Caco-2 (cell line): ENCODE measurements around the gene SLC27A4. TPM values are rescaled to one million over a fixed set of nuclear protein-coding genes. Genes with fewer than 3 reads are reported as not detected.

Source experiments
- BruUV-seq: library from RNA; stranded (reverse); fragments of 400-500 nt; replicated peaks from 2 replicates; lab custom pipeline; 2021; lab: Mats Ljungman, UMichigan
- CTCF ChIA-PET: fragments of 300-600 bp; sonication (Branson Sonifier 250); formaldehyde crosslinking; loops from one replicate; lab custom pipeline; 2022; ENCODE audit warnings: antibody characterized with exemption; lab: Charles Lee
- POLR2A ChIA-PET: fragments of 300-600 bp; sonication (Branson Sonifier 250); formaldehyde crosslinking; loops from one replicate; lab custom pipeline; 2022; ENCODE audit warnings: antibody characterized with exemption; lab: Charles Lee
- DNase-seq, 2 experiments: peaks; one replicate each; pipeline versions ENCODE4 v3.0.0 to v3.0.0-alpha.2; 2020 to 2022
- H3K27me3 ChIP-seq: replicated peaks from 2 replicates; pipeline ENCODE4 v1.6.0; 2011; ENCODE audit warnings: low read length; ENCODE audit not compliant: control insufficient read depth, insufficient read depth
- H3K36me3 ChIP-seq: 2 replicates; pipeline ENCODE4 v1.5.1; 2011; ENCODE audit warnings: low read length; ENCODE audit not compliant: control insufficient read depth, insufficient read depth
- H3K4me1 ChIP-seq: fragments of 250-450 bp; sonication (Bioruptor Pico); 2 replicates; pipeline ENCODE4 v1.5.1; 2020; ENCODE audit warnings: mild to moderate bottlenecking
- H3K4me3 ChIP-seq: 2 replicates; pipeline ENCODE4 v1.5.1; 2011; ENCODE audit warnings: low read depth, mild to moderate bottlenecking, control low read depth, low read length
- H3K9me3 ChIP-seq: fragments of 250-450 bp; sonication (Bioruptor Pico); 2 replicates; pipeline ENCODE4 v1.5.1; 2020; ENCODE audit warnings: mild to moderate bottlenecking, moderate library complexity
- H3K27ac Mint-ChIP-seq: one replicate; pipeline ENCODE4 v1.8.0; 2022; ENCODE audit warnings: mixed read lengths; ENCODE audit not compliant: unreplicated experiment
- H3K27me3 Mint-ChIP-seq: one replicate; pipeline ENCODE4 v1.8.0; 2022; ENCODE audit warnings: mixed read lengths; ENCODE audit not compliant: insufficient read depth, unreplicated experiment
- H3K36me3 Mint-ChIP-seq: one replicate; pipeline ENCODE4 v1.8.0; 2022; ENCODE audit warnings: mild to moderate bottlenecking, mixed read lengths; ENCODE audit not compliant: insufficient read depth, unreplicated experiment
- H3K4me1 Mint-ChIP-seq: one replicate; pipeline ENCODE4 v1.8.0; 2022; ENCODE audit warnings: low read depth, mixed read lengths; ENCODE audit not compliant: unreplicated experiment
- H3K4me3 Mint-ChIP-seq: one replicate; pipeline ENCODE4 v1.8.0; 2022; ENCODE audit warnings: mild to moderate bottlenecking, moderate library complexity, mixed read lengths; ENCODE audit not compliant: unreplicated experiment
- H3K9me3 Mint-ChIP-seq: one replicate; pipeline ENCODE4 v1.8.0; 2022; ENCODE audit warnings: mixed read lengths; ENCODE audit not compliant: unreplicated experiment
- CTCF ChIP-seq, 2 experiments: fragments of 200-600 bp in 1 of 2; IDR thresholded peaks; 1 replicate in 1 of 2; 2 replicates in 1 of 2; pipeline versions ENCODE4 v1.5.1 to v1.8.0; 2011 to 2022; ENCODE audit warnings: antibody characterized with exemption in 1 of 2, control low read depth in 1 of 2, inconsistent platforms in 1 of 2, low read depth in 1 of 2, low read length in 1 of 2, mild to moderate bottlenecking in 1 of 2, moderate library complexity in 1 of 2; ENCODE audit not compliant: insufficient read depth in 1 of 2, severe bottlenecking in 1 of 2, unreplicated experiment in 1 of 2
- intact Hi-C: fragments of 100-400 bp; cut with micrococcal nuclease; formaldehyde crosslinking; loops from one replicate; pipeline ENCODE4 v1.10.0; 2022; ENCODE audit not compliant: unreplicated experiment
- total RNA-seq: library from RNA; stranded (reverse); gene quantifications from 2 replicates; pipeline ENCODE4 v1.2.3, GENCODE V29; 2022

The SLC27A4 gene
- total RNA-seq, 1 experiment from 2014 or later: 22.8 TPM

DNA sequence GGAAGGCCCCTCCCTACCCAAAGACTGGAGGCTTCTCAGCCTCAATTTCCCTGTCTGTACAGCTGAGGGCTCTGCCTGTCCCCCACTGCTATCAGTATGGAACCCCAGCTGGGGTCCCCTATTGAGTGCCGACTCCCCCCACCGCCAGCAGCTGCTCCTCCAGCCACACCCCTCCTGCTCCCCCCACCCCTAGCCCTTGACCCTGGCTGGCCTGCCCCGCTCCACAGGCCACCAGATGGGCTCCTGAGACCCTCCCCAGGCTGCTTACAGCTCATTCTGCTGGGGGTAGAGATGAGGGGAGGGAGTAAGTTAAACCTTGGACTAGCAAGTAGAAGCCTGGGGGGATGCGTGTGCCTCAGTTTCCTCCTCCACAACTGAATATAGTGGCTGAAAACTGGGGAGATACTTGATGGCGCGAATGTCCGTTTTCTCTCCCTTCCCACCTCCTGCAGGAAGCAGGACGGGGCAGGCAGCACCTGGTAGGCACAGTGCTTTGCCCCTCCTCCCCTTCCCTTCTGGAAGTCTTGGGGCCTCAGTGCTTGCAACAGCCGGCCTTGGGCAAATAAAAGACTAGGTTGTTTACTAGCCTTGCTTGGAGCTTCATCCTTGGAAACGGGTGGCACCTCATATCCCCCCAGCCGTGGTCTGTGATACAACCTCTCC is 50.0 kb downstream of the SLC27A4 start:
- H3K4me3 Mint-ChIP-seq: no peak overlapping the region
- POLR2A ChIA-PET: interaction anchor here (1.1 kb wide), 1 partner anchor 19 kb away, joined by 4 read pairs; the partner anchor contains the start of gene URM1
- CTCF ChIA-PET: interaction anchor here (1.0 kb wide), 1 partner anchor 20 kb away, joined by 3 read pairs; no protein-coding TSS in a partner anchor
- no peaks in the 10 kb centered on the region for H3K27me3 Mint-ChIP-seq
- no peak for DNase-seq
- no peaks in the 10 kb centered on the region for H3K9me3 Mint-ChIP-seq
- H3K9me3 ChIP-seq: no peaks in the 10 kb centered on the region
- H3K27me3 ChIP-seq: no peaks in the 10 kb centered on the region
- intact Hi-C loops: no loop called here
- TSS peak; percentile 64 for BruUV-seq
- no peaks in the 10 kb centered on the region for H3K4me1 Mint-ChIP-seq
- no peaks in the 10 kb centered on the region for H3K36me3 ChIP-seq
- no peak overlapping the region for H3K4me3 ChIP-seq
- no peak for TF ChIP-seq CTCF (IDR thresholded peaks at IDR 0.05; ENCODE audit: insufficient read depth in 1 of 2, low read depth in 1 of 2, low read length in 1 of 2, severe bottlenecking in 1 of 2, unreplicated experiment in 1 of 2)
- no peak overlapping the region for H3K27ac Mint-ChIP-seq
- no peaks in the 10 kb centered on the region for H3K4me1 ChIP-seq
- H3K36me3 Mint-ChIP-seq: peaks cover 21% of the 10 kb centered on the region

DNA sequence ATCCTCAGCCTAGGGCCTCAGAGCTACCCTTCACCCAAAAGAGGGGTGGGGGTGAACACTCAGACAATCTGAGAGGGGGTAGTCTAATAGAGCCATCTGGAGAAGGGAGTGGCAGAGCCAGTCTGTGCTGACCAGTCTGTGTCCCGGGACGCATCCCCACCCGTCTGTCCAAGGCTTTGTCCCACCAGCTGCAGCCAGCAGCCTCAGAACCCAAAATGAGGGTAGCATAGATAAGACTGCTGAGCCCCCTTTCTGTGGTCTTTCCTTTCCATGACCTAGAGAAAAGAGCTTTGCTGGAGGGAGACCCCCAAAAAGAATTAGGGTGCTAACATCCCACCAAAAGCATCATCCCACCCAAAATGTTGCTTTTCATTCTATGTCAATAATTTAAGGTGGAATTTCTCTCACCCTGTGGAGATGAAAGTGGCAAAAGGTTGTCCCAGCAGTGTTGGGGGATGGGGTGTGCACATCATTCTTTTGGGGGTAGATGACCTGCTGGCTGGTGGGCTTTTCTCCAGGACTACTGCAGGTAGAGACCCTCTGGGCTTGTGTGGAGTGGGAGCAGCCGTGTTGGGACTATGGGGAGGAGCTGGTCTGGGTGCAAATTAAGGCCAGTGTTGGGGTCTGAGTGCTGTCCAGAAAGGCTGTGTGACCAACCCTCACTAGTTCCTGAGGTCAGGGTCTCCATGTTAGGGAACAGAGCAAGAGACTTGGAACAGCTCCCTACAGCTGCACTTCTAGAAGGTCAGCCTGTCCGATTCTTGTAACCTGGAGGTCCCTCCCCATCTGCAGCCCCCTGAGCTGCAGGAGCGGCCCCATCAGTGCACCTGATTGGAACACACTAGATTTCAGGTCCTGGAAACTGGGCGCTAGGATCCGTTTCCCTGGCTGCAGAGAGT is 50.7 kb downstream of the SLC27A4 start:
- Mint-ChIP-seq H3K4me3 (no peak overlapping the region), H3K27me3 (no peaks in the 10 kb centered on the region), H3K4me1 (no peaks in the 10 kb centered on the region), H3K27ac (no peak overlapping the region), H3K36me3 (peaks cover 21% of the 10 kb centered on the region), H3K9me3 (no peaks in the 10 kb centered on the region)
- no peak for DNase-seq
- BruUV-seq: no TSS peak
- CTCF ChIA-PET: interaction anchor here (1.0 kb wide), 1 partner anchor 19 kb away, joined by 3 read pairs; no protein-coding TSS in a partner anchor
- intact Hi-C loops: no loop called here
- no peaks in the 10 kb centered on the region for H3K36me3 ChIP-seq
- H3K9me3 ChIP-seq: no peaks in the 10 kb centered on the region
- H3K27me3 ChIP-seq: no peaks in the 10 kb centered on the region
- POLR2A ChIA-PET: no interaction called here
- TF ChIP-seq CTCF (IDR thresholded peaks at IDR 0.05; ENCODE audit: insufficient read depth in 1 of 2, low read depth in 1 of 2, low read length in 1 of 2, severe bottlenecking in 1 of 2, unreplicated experiment in 1 of 2): no peak
- H3K4me3 ChIP-seq: no peak overlapping the region
- no peaks in the 10 kb centered on the region for H3K4me1 ChIP-seq

GRCh38 chr9:128391956-128392301 is 51.6 kb downstream of the SLC27A4 start:
- Mint-ChIP-seq H3K4me3 (no peak overlapping the region), H3K9me3 (no peaks in the 10 kb centered on the region), H3K36me3 (peaks cover 19% of the 10 kb centered on the region), H3K27me3 (no peaks in the 10 kb centered on the region), H3K27ac (no peak overlapping the region), H3K4me1 (no peaks in the 10 kb centered on the region)
- Histone ChIP-seq H3K4me3 (no peak overlapping the region), H3K36me3 (no peaks in the 10 kb centered on the region), H3K4me1 (no peaks in the 10 kb centered on the region), H3K27me3 (no peaks in the 10 kb centered on the region), H3K9me3 (no peaks in the 10 kb centered on the region)
- no TSS peak for BruUV-seq
- intact Hi-C loops: no loop called here
- ChIA-PET CTCF (no interaction called here), POLR2A (no interaction called here)
- no peak for DNase-seq
- TF ChIP-seq CTCF (IDR thresholded peaks at IDR 0.05; ENCODE audit: insufficient read depth in 1 of 2, low read depth in 1 of 2, low read length in 1 of 2, severe bottlenecking in 1 of 2, unreplicated experiment in 1 of 2): no peak
